Heart left ventricle (tissue), 16 donors: Measurements from ENCODE around the gene REPIN1. TPM values are rescaled to one million over a fixed set of nuclear protein-coding genes. Genes with fewer than 3 reads are reported as not detected.
A peak's percentile ranks its signal among the peaks of the same experiment; 100 is the strongest.

Source experiments
- ATAC-seq, 4 donors: fragments of 200-7000 bp; cut with Tn5 transposase; one replicate each; pipeline ENCODE4 v1.9.1; 2020 to 2022; ENCODE audit warnings: moderate library complexity in 4 of 4, mild to moderate bottlenecking in 3 of 4, moderate number of reproducible peaks in 1 of 4
- DNase-seq, 5 donors: peaks; one replicate each; pipeline ENCODE4 v3.0.0-alpha.2; 2020
- H3K27ac ChIP-seq, 12 donors: fragments of 200-600 bp; sonication (generic) in 4 of 12; one replicate each; pipeline versions ENCODE4 v1.5.0 to v1.8.0; 2016 to 2022; ENCODE audit warnings: mild to moderate bottlenecking in 2 of 12
- H3K27me3 ChIP-seq, 9 donors: fragments of 200-600 bp; sonication (generic) in 2 of 9; one replicate each; pipeline versions ENCODE4 v1.5.1 to v1.8.0; 2016 to 2022; ENCODE audit warnings: mild to moderate bottlenecking in 3 of 9
- H3K36me3 ChIP-seq, 9 donors: fragments of 200-600 bp; sonication (generic) in 2 of 9; one replicate each; pipeline versions ENCODE4 v1.5.0 to v1.8.0; 2018 to 2022; ENCODE audit warnings: mild to moderate bottlenecking in 2 of 9
- H3K4me1 ChIP-seq, 12 donors: fragments of 200-600 bp; sonication (generic) in 4 of 12; one replicate each; pipeline versions ENCODE4 v1.5.0 to v1.8.0; 2016 to 2022; ENCODE audit warnings: mild to moderate bottlenecking in 3 of 12
- H3K4me3 ChIP-seq, 12 donors: fragments of 200-600 bp; sonication (generic) in 4 of 12; one replicate each; pipeline versions ENCODE4 v1.5.0 to v1.8.0; 2017 to 2022; ENCODE audit warnings: mild to moderate bottlenecking in 9 of 12, moderate library complexity in 4 of 12
- H3K9me3 ChIP-seq, 12 donors: fragments of 200-600 bp; sonication (generic) in 4 of 12; one replicate each; pipeline versions ENCODE4 v1.5.0 to v1.8.0; 2016 to 2022; ENCODE audit warnings: mild to moderate bottlenecking in 1 of 12
- POLR2A ChIP-seq, 2 donors: fragments of 450-650 bp; IDR thresholded peaks; one replicate each; pipeline ENCODE4 v1.6.1; 2017; ENCODE audit warnings: antibody characterized with exemption in 2 of 2, mild to moderate bottlenecking in 2 of 2, moderate library complexity in 2 of 2
- WGBS, 4 donors: extraction: QIAGEN DNeasy Blood & Tissue Kit in 2 of 4; methylation state at CpG; one replicate each; pipeline versions ENCODE4 v1.1.5 to v1.1.7; 2013 to 2018; 5-methylcytosine and 5-hydroxymethylcytosine counted together
- intact Hi-C, 10 donors: fragments of 100-400 bp; cut with DNase I; formaldehyde crosslinking; loops; one replicate each; pipeline versions ENCODE4 v1.11.1 to v1.14.2; 2022
- polyA plus RNA-seq, 2 donors: library from polyadenylated mRNA; stranded (reverse); fragments of 200-250 nt; gene quantifications; one replicate each; pipeline ENCODE4 v1.2.3, GENCODE V29; 2013
- total RNA-seq, 9 donors: library from RNA; depleted of rRNA in 2 of 9; stranded (reverse); fragments of >200 nt in 2 of 9; fragmentation: NEBNext Ultra II Directional in 3 of 9; extraction: Animal tissue kit (Norgen Biotek cat#: 25700) in 3 of 9; gene quantifications; one replicate each; pipeline versions ENCODE4 v1.1.0 to v1.2.4, GENCODE V29; 2016 to 2023
- TF ChIP-seq, protein P1 (sequence below), 12 donors: fragments of 200-600 bp; sonication (generic) in 4 of 12; IDR thresholded peaks; one replicate each; pipeline versions ENCODE4 v1.5.0 to v1.8.0; 2018 to 2022; ENCODE audit warnings: antibody characterized with exemption in 12 of 12, mild to moderate bottlenecking in 5 of 12
- donor health status: ischemic (EF 13 %, LVEDD 7.1; RV severe dilation, severe dysfunction).
- donor health status: healthy with polysubstance abuse.
- donor health status: DM: no; HTN: yes; CAD: no.
- donor health status: DM: no; HTN: no; CAD: no.
- donor health status: ischemic (EF 25% LVEDD 6.9; RV normal size, moderate dysfunction).
- donor health status: ischemic (EF 25% LVEDD 5.7; RV mildly dilated, moderate dysfunction).
- donor health status: healthy.
- donor health status: DM: yes; HTN: yes; CAD: no.
- donor health status: ischemic (EF 35%, LVEDD 5.7; RV mildly dilated, moderate dysfunction).
- donor health status: nonischemic (EF 11% LVEDD 7.7; RV severe dilation, severe dysfunction).
- donor health status: DM: yes; HTN: yes; CAD: no.
- donor health status: PGD.
- donor health status: ischemic (EF 29% LVEDD 5.4; RV normal size, mild dysfunction).
- donor health status: nonischemic (EF 23%, LVEDD 6.1; RV moderate dilation, normal function).

REPIN1 gene
- total and polyA plus RNA-seq, 11 donors = 49.8 to 141 (median 98.4) TPM

- peak in 1 of 4 donors; percentile 1 for ATAC-seq
Measured at GRCh38 chr7:150379441-150380379, 11.1 kb downstream of the REPIN1 start.

GRCh38 chr7:150380463-150380862, 11.8 kb downstream of the REPIN1 start:
- intact Hi-C loops = no loop called here
- DNase-seq (peak in 1 of 5 donors; percentile 23), ATAC-seq (no peak)
- peaks cover 0 to 1% (median 0%) of the 10 kb centered on the region in 9 donors for H3K36me3 ChIP-seq
- peak overlapping the region in 5 of 12 donors; percentile 87 to 97 (median 92) for H3K27ac ChIP-seq
- no peak for TF ChIP-seq POLR2A (IDR thresholded peaks at IDR 0.05)
- TF ChIP-seq, protein P1, sequence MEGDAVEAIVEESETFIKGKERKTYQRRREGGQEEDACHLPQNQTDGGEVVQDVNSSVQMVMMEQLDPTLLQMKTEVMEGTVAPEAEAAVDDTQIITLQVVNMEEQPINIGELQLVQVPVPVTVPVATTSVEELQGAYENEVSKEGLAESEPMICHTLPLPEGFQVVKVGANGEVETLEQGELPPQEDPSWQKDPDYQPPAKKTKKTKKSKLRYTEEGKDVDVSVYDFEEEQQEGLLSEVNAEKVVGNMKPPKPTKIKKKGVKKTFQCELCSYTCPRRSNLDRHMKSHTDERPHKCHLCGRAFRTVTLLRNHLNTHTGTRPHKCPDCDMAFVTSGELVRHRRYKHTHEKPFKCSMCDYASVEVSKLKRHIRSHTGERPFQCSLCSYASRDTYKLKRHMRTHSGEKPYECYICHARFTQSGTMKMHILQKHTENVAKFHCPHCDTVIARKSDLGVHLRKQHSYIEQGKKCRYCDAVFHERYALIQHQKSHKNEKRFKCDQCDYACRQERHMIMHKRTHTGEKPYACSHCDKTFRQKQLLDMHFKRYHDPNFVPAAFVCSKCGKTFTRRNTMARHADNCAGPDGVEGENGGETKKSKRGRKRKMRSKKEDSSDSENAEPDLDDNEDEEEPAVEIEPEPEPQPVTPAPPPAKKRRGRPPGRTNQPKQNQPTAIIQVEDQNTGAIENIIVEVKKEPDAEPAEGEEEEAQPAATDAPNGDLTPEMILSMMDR (IDR thresholded peaks at IDR 0.05) = no peak
- H3K4me3 ChIP-seq = peak overlapping the region in 7 of 12 donors; percentile 81 to 100 (median 98)
- no peaks in the 10 kb centered on the region for H3K27me3 ChIP-seq
- WGBS, 4 donors = 72 to 79% (median 77%) methylated on average over 11 of the region's 11 CpGs
- H3K4me1 ChIP-seq = peaks cover 0 to 47% (median 19%) of the 10 kb centered on the region in 12 donors
- no peaks in the 10 kb centered on the region for H3K9me3 ChIP-seq

More at GRCh38 chr7:150379441-150380379, 11.1 kb downstream of the REPIN1 start:
- 1 to 5% (median 2%) methylated on average over 28 to 52 of the region's 52 CpGs for WGBS, 4 donors
- peaks cover 0 to 4% (median 0%) of the 10 kb centered on the region in 9 donors for H3K36me3 ChIP-seq
- intact Hi-C loops = no loop called here
- peak in 1 of 5 donors; percentile 68 for DNase-seq
- H3K9me3 ChIP-seq = no peaks in the 10 kb centered on the region
- TF ChIP-seq, protein P1 (IDR thresholded peaks at IDR 0.05) = no peak
- no peak for TF ChIP-seq POLR2A (IDR thresholded peaks at IDR 0.05)
- H3K4me3 ChIP-seq = peak overlapping the region; percentile 71 to 100 (median 86)
- peak overlapping the region; percentile 58 to 97 (median 92) for H3K27ac ChIP-seq
- H3K4me1 ChIP-seq = peaks cover 0 to 45% (median 19%) of the 10 kb centered on the region in 12 donors
- no peaks in the 10 kb centered on the region for H3K27me3 ChIP-seq

DNA sequence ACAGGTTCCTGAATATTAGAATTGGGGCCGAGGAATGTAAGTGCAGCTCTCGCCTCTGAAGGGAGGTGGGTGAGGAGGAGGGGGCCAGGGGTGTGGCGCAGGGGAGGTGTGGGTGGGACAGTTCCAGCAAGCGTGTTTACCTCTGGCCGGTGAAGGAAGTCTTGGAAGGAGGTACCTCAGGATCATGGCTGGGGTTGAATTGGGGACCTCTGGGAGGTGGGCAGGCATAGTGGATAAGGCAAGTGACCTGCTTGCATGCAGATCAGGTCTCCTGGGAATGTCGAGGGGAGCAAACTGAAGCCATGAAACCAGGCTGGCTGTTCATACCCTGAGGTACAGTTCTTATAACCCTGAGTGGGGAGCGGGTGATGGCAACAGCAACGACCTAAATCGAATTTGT, 12.5 kb downstream of the REPIN1 start:
- intact Hi-C loops = no loop called here
- peaks cover 0 to 52% (median 20%) of the 10 kb centered on the region in 12 donors for H3K4me1 ChIP-seq

More for the DNA sequence above, 12.5 kb downstream of the REPIN1 start:
- peaks cover 0 to 3% (median 0%) of the 10 kb centered on the region in 9 donors for H3K36me3 ChIP-seq
- TF ChIP-seq POLR2A (IDR thresholded peaks at IDR 0.05) = no peak
- TF ChIP-seq, protein P1 (IDR thresholded peaks at IDR 0.05) = no peak
- H3K27ac ChIP-seq = peak overlapping the region in 1 of 12 donors; percentile 92
- ATAC-seq (no peak), DNase-seq (no peak)
- no peaks in the 10 kb centered on the region for H3K9me3 ChIP-seq
- H3K27me3 ChIP-seq = no peaks in the 10 kb centered on the region
- H3K4me3 ChIP-seq = no peak overlapping the region
- WGBS, 4 donors = 81 to 88% (median 87%) methylated on average over 9 of the region's 9 CpGs
